Kidney (tissue), 14 donors: Measurements from ENCODE around the gene LARGE2. TPM values are rescaled to one million over a fixed set of nuclear protein-coding genes. Genes with fewer than 3 reads are reported as not detected.

Source experiments
- DNase-seq, 5 donors: peaks; one replicate each; pipeline ENCODE4 v3.0.0-alpha.2; 2013 to 2020
- FAIRE-seq: peaks from 2 replicates; lab custom pipeline; 2012; peaks lifted over from hg19 to GRCh38; lab: Jason Lieb, UNC
- H3K27ac ChIP-seq, 2 donors: one replicate each; pipeline ENCODE4 v1.7.0; 2013; ENCODE audit warnings: low read depth in 2 of 2, low read length in 2 of 2, inconsistent platforms in 1 of 2
- H3K27me3 ChIP-seq: one replicate; pipeline ENCODE4 v1.7.1; 2013; ENCODE audit warnings: low read length, inconsistent platforms; ENCODE audit not compliant: control insufficient read depth, insufficient read depth
- H3K36me3 ChIP-seq, 3 donors: one replicate each; pipeline versions ENCODE4 v1.7.0 to v1.7.1; 2013; ENCODE audit warnings: low read length in 3 of 3, control low read depth in 1 of 3, inconsistent platforms in 1 of 3; ENCODE audit not compliant: insufficient read depth in 3 of 3, control insufficient read depth in 2 of 3
- H3K4me1 ChIP-seq, 3 donors: one replicate each; pipeline versions ENCODE4 v1.7.0 to v1.7.1; 2013; ENCODE audit warnings: low read length in 3 of 3, inconsistent platforms in 1 of 3, low read depth in 1 of 3; ENCODE audit not compliant: control insufficient read depth in 2 of 3, insufficient read depth in 2 of 3
- H3K4me3 ChIP-seq, 3 donors: one replicate each; pipeline versions ENCODE4 v1.7.0 to v1.8.1; 2013; ENCODE audit warnings: low read length in 3 of 3, control low read depth in 1 of 3, inconsistent platforms in 1 of 3
- H3K9ac ChIP-seq, 3 donors: one replicate each; pipeline versions ENCODE4 v1.7.0 to v1.7.1; 2013; ENCODE audit warnings: low read length in 3 of 3, control low read depth in 1 of 3, inconsistent platforms in 1 of 3
- H3K9me3 ChIP-seq, 3 donors: one replicate each; pipeline versions ENCODE4 v1.7.0 to v1.7.1; 2013; ENCODE audit warnings: low read length in 3 of 3, control low read depth in 1 of 3, inconsistent platforms in 1 of 3; ENCODE audit not compliant: control insufficient read depth in 2 of 3, insufficient read depth in 1 of 3
- CTCF ChIP-seq: IDR thresholded peaks from 3 replicates; pipeline ENCODE4 v1.5.1; 2012; ENCODE audit warnings: mild to moderate bottlenecking, moderate library complexity, borderline replicate concordance; ENCODE audit not compliant: insufficient read depth; ENCODE audit errors: extremely low read depth
- intact Hi-C: fragments of 100-400 bp; cut with DNase I; formaldehyde crosslinking; loops from one replicate; pipeline ENCODE4 v1.11.1; 2022
- polyA plus RNA-seq: library from polyadenylated mRNA; stranded (reverse); fragments of 350-450 nt; fragmentation: Illumina TruSeq; extraction: RNeasy Lipid Tissue Mini Kit (QIAGEN cat#74804); gene quantifications from one replicate; pipeline ENCODE4 v1.2.3, GENCODE V29; 2014; ENCODE audit warnings: low read depth, low replicate concordance; ENCODE audit not compliant: insufficient read depth
- total RNA-seq: library from RNA; stranded (reverse); fragmentation: NEBNext Ultra II Directional; extraction: Animal tissue kit (Norgen Biotek cat#: 25700); gene quantifications from one replicate; pipeline ENCODE4 v1.2.1, GENCODE V29; 2021
- donor health status: control.
- donor health status: control.
- donor health status: control.
- donor health status: control.
- donor health status: control.
- donor health status: DM: yes; HTN: yes; CAD: no.
- donor health status: Normal renal cell carcinoma (clear cell type).

LARGE2 gene
- total and polyA plus RNA-seq, 2 donors from 2014 or later, result 13.1 to 29.8 TPM

- peaks cover 6 to 47% (median 22%) of the 10 kb centered on the region in 3 donors for H3K36me3 ChIP-seq
- H3K4me3 ChIP-seq, result no peak overlapping the region
- H3K27ac ChIP-seq, result no peak overlapping the region
- FAIRE-seq, result no peak
- no peaks in the 10 kb centered on the region for H3K9me3 ChIP-seq
- no peak overlapping the region for H3K9ac ChIP-seq
- intact Hi-C loops, result no loop called here
- no peak for TF ChIP-seq CTCF
- no peaks in the 10 kb centered on the region for H3K27me3 ChIP-seq
- peak in 1 of 5 donors; percentile 33 for DNase-seq
- H3K4me1 ChIP-seq, result peaks cover 0 to 4% (median 0%) of the 10 kb centered on the region in 3 donors
These were observed 40.6 kb upstream of the LARGE2 start for GRCh38 chr11:45881708-45882368.

GRCh38 chr11:45884596-45885185 is 37.8 kb upstream of the LARGE2 start:
- Histone ChIP-seq H3K9ac (no peak overlapping the region), H3K9me3 (no peaks in the 10 kb centered on the region), H3K36me3 (peaks cover 3 to 27% (median 5%) of the 10 kb centered on the region in 3 donors), H3K4me1 (peaks cover 0 to 4% (median 0%) of the 10 kb centered on the region in 3 donors), H3K27ac (no peak overlapping the region), H3K27me3 (no peaks in the 10 kb centered on the region), H3K4me3 (peak overlapping the region in 1 of 3 donors; percentile 12)
- intact Hi-C loops, result no loop called here
- no peak for TF ChIP-seq CTCF
- FAIRE-seq (no peak), DNase-seq (peak in 1 of 5 donors; percentile 25)

- peak; percentile 70 to 88 (median 78) for DNase-seq
- peak within 1 kb of the TSS in 1 of 3 donors; percentile 19 for H3K9ac ChIP-seq
- no peaks in the 10 kb centered on the region for H3K9me3 ChIP-seq
- peak within 1 kb of the TSS in 2 of 3 donors; percentile 12 to 49 for H3K4me3 ChIP-seq
- intact Hi-C loops, result no loop called here
- no peak for TF ChIP-seq CTCF
- no peak for FAIRE-seq
- H3K36me3 ChIP-seq, result peaks cover 3 to 20% (median 5%) of the 10 kb centered on the region in 3 donors
- peaks cover 0 to 4% (median 0%) of the 10 kb centered on the region in 3 donors for H3K4me1 ChIP-seq
- no peak within 1 kb of the TSS for H3K27ac ChIP-seq
- H3K27me3 ChIP-seq, result no peaks in the 10 kb centered on the region
These were observed 37.1 kb upstream of the LARGE2 start, which contains the start of gene MAPK8IP1 for GRCh38 chr11:45885274-45885920. Gene MAPK8IP1 (plus strand): TSS chr11:45885651. CDS start chr11:45885821, 170 bp downstream.
